Liver (tissue), 3 donors: ENCODE measurements around the gene THAP7.

Experiments used
- CTCF ChIP-seq: fragments of 150-350 bp; IDR thresholded peaks from 2 replicates; pipeline ENCODE4 v1.5.1; 2017; ENCODE audit warnings: improper control_type of control experiment, low read depth, low read length; ENCODE audit not compliant: missing input control
- JUND ChIP-seq, 2 donors: IDR thresholded peaks; 2 replicates each; pipeline ENCODE4 v1.6.1; 2016; ENCODE audit warnings: antibody characterized with exemption in 2 of 2
- MAX ChIP-seq: IDR thresholded peaks from 2 replicates; pipeline ENCODE4 v1.6.1; 2016; ENCODE audit warnings: antibody characterized with exemption
- TAF1 ChIP-seq: conservative IDR thresholded peaks from 2 replicates; pipeline ENCODE4 v1.6.1; 2016; ENCODE audit warnings: antibody characterized with exemption, mild to moderate bottlenecking
- donor health status: healthy.
- donor health status: healthy.

GRCh38 chr22:20965104-20965887 is 36.6 kb downstream of the THAP7 start:
- TF ChIP-seq CTCF (no peak), JUND (IDR thresholded peaks at IDR 0.05) (no peak), MAX (no peak), TAF1 (no peak)
